K562 (cell line): Measurements from ENCODE around the gene PLEK2. TPM values are rescaled to one million over a fixed set of nuclear protein-coding genes. Genes with fewer than 3 reads are reported as not detected.

Experiments
- ATAC-seq: fragments of 200-7000 bp; cut with Tn5 transposase; 3 replicates; pipeline ENCODE4 v1.9.1; 2020; ENCODE audit warnings: moderate library complexity
- BruUV-seq: library from RNA; stranded (reverse); fragments of 400-500 nt; replicated peaks from 2 replicates; lab custom pipeline; 2021; lab: Mats Ljungman, UMichigan
- CTCF ChIA-PET: fragments of 300-600 bp; formaldehyde crosslinking; extraction: SDS; loops from one replicate; lab custom pipeline; 2021; ENCODE audit warnings: low intra/inter-chr PET ratio; lab: Yijun Ruan, JAX
- POLR2A ChIA-PET: fragments of 300-600, 350-650 bp; sonication (Branson Sonifier 250); formaldehyde crosslinking; extraction: SDS; loops from one replicate; lab custom pipeline; 2021; ENCODE audit warnings: antibody characterized with exemption, inconsistent platforms; lab: Yijun Ruan, JAX
- DNase-seq, 4 experiments: peaks; one replicate each; pipeline versions ENCODE4 v3.0.0 to v3.0.0-alpha.2; 2011 to 2018; ENCODE audit warnings: low spot score in 3 of 4, mixed read lengths in 3 of 4; ENCODE audit errors: extremely low read depth in 1 of 4
- FAIRE-seq: peaks from 2 replicates; lab custom pipeline; 2011; peaks lifted over from hg19 to GRCh38; lab: Jason Lieb, UNC
- H2AFZ ChIP-seq: 2 replicates; pipeline ENCODE4 v1.6.0; 2011; ENCODE audit warnings: low read depth, low read length, control low read depth, inconsistent platforms
- H3K27ac ChIP-seq: fragments of 200-600 bp; 3 replicates; pipeline ENCODE4 v1.8.0; 2011; ENCODE audit warnings: low read depth, mild to moderate bottlenecking, control low read depth, inconsistent platforms, low read length, moderate library complexity, mixed read lengths; ENCODE audit errors: extremely low read depth
- H3K27me3 ChIP-seq, 2 experiments: fragments of 300-600 bp in 1 of 2; 2 replicates in 1 of 2; 3 replicates in 1 of 2; pipeline versions ENCODE4 v1.6.0 to v1.8.0; 2011; ENCODE audit warnings: inconsistent platforms in 2 of 2, low read length in 2 of 2, mild to moderate bottlenecking in 1 of 2, mixed read lengths in 1 of 2, moderate library complexity in 1 of 2; ENCODE audit not compliant: control insufficient read depth in 2 of 2, insufficient read depth in 2 of 2
- H3K36me3 ChIP-seq: fragments of 300-600 bp; 3 replicates; pipeline ENCODE4 v1.8.0; 2011; ENCODE audit warnings: mild to moderate bottlenecking, low read length, inconsistent platforms; ENCODE audit not compliant: control insufficient read depth, insufficient read depth
- H3K4me1 ChIP-seq, 2 experiments: fragments of 200-600 bp in 1 of 2; replicated peaks in 1 of 2; 2 replicates in 1 of 2; 3 replicates in 1 of 2; pipeline versions ENCODE4 v1.5.1 to v1.8.0; 2011; ENCODE audit warnings: inconsistent platforms in 2 of 2, low read length in 2 of 2, mild to moderate bottlenecking in 1 of 2, mixed read lengths in 1 of 2, moderate library complexity in 1 of 2; ENCODE audit not compliant: control insufficient read depth in 2 of 2, insufficient read depth in 2 of 2
- H3K4me2 ChIP-seq: 2 replicates; pipeline ENCODE4 v1.6.1; 2011; ENCODE audit warnings: low read length, control low read depth, inconsistent platforms, mixed read lengths; ENCODE audit not compliant: insufficient read depth
- H3K4me3 ChIP-seq: fragments of 200-600 bp; sonication (generic), shearing (Covaris generic); 2 replicates; pipeline ENCODE4 v1.5.1; 2016; ENCODE audit warnings: control low read depth, inconsistent platforms
- H3K79me2 ChIP-seq: fragments of 200-600 bp; 3 replicates; pipeline ENCODE4 v1.8.0; 2011; ENCODE audit warnings: low read length, inconsistent platforms; ENCODE audit not compliant: control insufficient read depth, insufficient read depth
- H3K9ac ChIP-seq, 2 experiments: 2 replicates each; pipeline versions ENCODE4 v1.6.0 to v1.6.1; 2011; ENCODE audit warnings: low read depth in 2 of 2, low read length in 2 of 2, control low read depth in 1 of 2, inconsistent platforms in 1 of 2, mild to moderate bottlenecking in 1 of 2, mixed read lengths in 1 of 2; ENCODE audit not compliant: insufficient read depth in 1 of 2
- H3K9me1 ChIP-seq: one replicate; pipeline ENCODE4 v1.6.0; 2011; ENCODE audit warnings: inconsistent platforms, mild to moderate bottlenecking, low read length, moderate library complexity; ENCODE audit not compliant: control insufficient read depth, insufficient read depth
- H3K9me3 ChIP-seq: replicated peaks from 2 replicates; pipeline ENCODE4 v1.5.1; 2011; ENCODE audit warnings: low read depth, low read length, inconsistent platforms; ENCODE audit not compliant: control insufficient read depth, insufficient read depth
- H4K20me1 ChIP-seq: replicated peaks from 2 replicates; pipeline ENCODE4 v1.6.1; 2011; ENCODE audit warnings: low read length, inconsistent platforms, mixed read lengths; ENCODE audit not compliant: control insufficient read depth, insufficient read depth
- MEIS2 ChIP-seq: fragments of 450-650 bp; IDR thresholded peaks from 2 replicates; pipeline ENCODE4 v1.6.1; 2014; ENCODE audit warnings: mild to moderate bottlenecking; ENCODE audit not compliant: partially characterized antibody
- PBX2 ChIP-seq, 2 experiments: IDR thresholded peaks in 1 of 2; conservative IDR thresholded peaks in 1 of 2; 2 replicates each; pipeline ENCODE4 v1.6.1; 2016; ENCODE audit warnings: low read depth in 2 of 2, mild to moderate bottlenecking in 1 of 2, missing compliant biosample characterization in 1 of 2, missing genetic modification characterization in 1 of 2, moderate library complexity in 1 of 2
- ZNF384 ChIP-seq: IDR thresholded peaks from 2 replicates; pipeline ENCODE4 v1.6.1; 2012; ENCODE audit warnings: low read depth, low read length, improper control_type of control experiment
- ZNF696 ChIP-seq: fragments of 250-450 bp; sonication (Bioruptor Pico); conservative IDR thresholded peaks from 2 replicates; pipeline ENCODE4 v1.4.0; 2020; ENCODE audit warnings: mild to moderate bottlenecking, moderate library complexity
- WGBS: fragments of 100-300 bp; shearing (Covaris generic); methylation state at CpG from one replicate; pipeline ENCODE4 v1.1.6; 2016; ENCODE audit warnings: low coverage, mixed read lengths; ENCODE audit not compliant: insufficient coverage; ENCODE audit errors: missing lambda C conversion rate; 5-methylcytosine and 5-hydroxymethylcytosine counted together
- in situ Hi-C: fragments of 300-500 bp; cut with MboI; formaldehyde crosslinking; loops from 4 replicates; pipeline ENCODE4 v1.15.0; 2018; ENCODE audit warnings: inconsistent platforms, mixed read lengths
- intact Hi-C: fragments of 100-400 bp; cut with micrococcal nuclease; formaldehyde crosslinking; loops from 2 replicates; pipeline ENCODE4 v1.14.2; 2022
- polyA plus RNA-seq, 8 experiments: library from polyadenylated mRNA; depleted of rRNA in 4 of 8; stranded (reverse) in 5 of 8; unstranded in 3 of 8; fragments of >200 nt; fragmentation: Nextera tagmentation in 2 of 8; fragmentation: Illumina TruSeq in 1 of 8; extraction: Ambion mirVana in 2 of 8; extraction: Trizol in 1 of 8; gene quantifications; 2 replicates each; pipeline versions ENCODE4 v1.2.1 to v1.2.3, GENCODE V29; 2011 to 2014; ENCODE audit warnings: inconsistent platforms in 1 of 8, missing spikeins in 1 of 8
- total RNA-seq, 7 experiments: library from RNA; depleted of rRNA in 6 of 7; stranded (reverse); fragments of >200 nt in 6 of 7; fragmentation: Illumina TruSeq in 2 of 7; extraction: Trizol in 2 of 7; gene quantifications; 2 replicates each; pipeline versions ENCODE4 v1.2.1 to v1.2.3, GENCODE V29; 2011 to 2021; ENCODE audit warnings: low replicate concordance in 1 of 7

PLEK2 gene
- total and polyA plus RNA-seq, 9 of the 15 experiments (the other 6 are each of a cell fraction or from before 2014, with no cell fraction given), result not detected

- TF ChIP-seq MEIS2 (peak; percentile 32), ZNF696 (no peak), ZNF384 (no peak), PBX2 (CRISPR knock-in tag; IDR thresholded peaks at IDR 0.05; ENCODE audit: low read depth) (no peak), PBX2 (tag; conservative IDR thresholded peaks at IDR 0.05; ENCODE audit: low read depth) (peak; percentile 71)
- TF ChIP-seq, all 486 proteins: peak for 2
- Histone ChIP-seq H3K4me3 (no peak overlapping the region), H3K36me3 (no peaks in the 10 kb centered on the region), H3K4me1 (peaks cover 8 to 14% of the 10 kb centered on the region in 2 experiments; a peak in 4 of 5 replicates), H3K9ac (no peak overlapping the region), H3K9me3 (no peaks in the 10 kb centered on the region), H3K9me1 (no peaks in the 10 kb centered on the region), H2AFZ (no peak overlapping the region), H3K79me2 (no peaks in the 10 kb centered on the region), H3K27me3 (peaks cover 4 to 14% of the 10 kb centered on the region in 2 experiments; a peak in 4 of 5 replicates), H3K4me2 (no peak overlapping the region), H4K20me1 (no peaks in the 10 kb centered on the region), H3K27ac (no peak overlapping the region)
- in situ Hi-C loops, result loop anchor here (10.0 kb wide), 1 partner anchor 273 kb away; the partner anchor contains the start of gene RDH12
- no peak for FAIRE-seq
- WGBS, result 8% methylated on average over 6 of the region's 7 CpGs
- DNase-seq, result no peak
- intact Hi-C loops, result no loop called here
- POLR2A ChIA-PET, result interaction anchor here (0.9 kb wide), 1 partner anchor 242 kb away, joined by 3 read pairs; no protein-coding TSS in a partner anchor
- no TSS peak for BruUV-seq
- no peak for ATAC-seq
- CTCF ChIA-PET, result no interaction called here
These were observed 20.1 kb upstream of the PLEK2 start for GRCh38 chr14:67432050-67432564.
